Thyroid gland (tissue), 4 donors: ENCODE data around the gene TAB2. TPM values are rescaled to one million over a fixed set of nuclear protein-coding genes. Genes with fewer than 3 reads are reported as not detected.

Source experiments
- DNase-seq, 2 donors: peaks; one replicate each; pipeline ENCODE4 v3.0.0-alpha.2; 2019
- H3K27ac ChIP-seq, 3 donors: fragments of 200-600 bp; sonication (generic); 1 replicate in 2 of 3; 2 replicates in 1 of 3; pipeline ENCODE4 v1.5.1; 2016 to 2019; ENCODE audit warnings: mild to moderate bottlenecking in 1 of 3, moderate library complexity in 1 of 3
- H3K27me3 ChIP-seq: fragments of 200-600 bp; sonication (generic); one replicate; pipeline ENCODE4 v1.5.1; 2019
- H3K36me3 ChIP-seq, 2 donors: fragments of 200-600 bp; sonication (generic); one replicate each; pipeline ENCODE4 v1.5.1; 2016 to 2019
- H3K4me1 ChIP-seq, 2 donors: fragments of 200-600 bp; sonication (generic); one replicate each; pipeline ENCODE4 v1.5.1; 2017 to 2019
- H3K4me3 ChIP-seq, 3 donors: fragments of 200-600 bp; sonication (generic); replicated peaks in 1 of 3; 1 replicate in 2 of 3; 2 replicates in 1 of 3; pipeline ENCODE4 v1.5.1; 2016; ENCODE audit warnings: mild to moderate bottlenecking in 1 of 3
- H3K9me3 ChIP-seq: fragments of 200-600 bp; sonication (generic); one replicate; pipeline ENCODE4 v1.5.1; 2017
- CTCF ChIP-seq, 6 experiments: fragments of 200-600 bp in 3 of 6; fragments of 450-650 bp in 3 of 6; sonication (generic) in 3 of 6; IDR thresholded peaks; one replicate each; pipeline ENCODE4 v1.5.1; 2016 to 2019; ENCODE audit warnings: antibody characterized with exemption in 6 of 6, mild to moderate bottlenecking in 2 of 6, inconsistent platforms in 1 of 6, moderate library complexity in 1 of 6
- POLR2A ChIP-seq, 2 donors: fragments of 450-650 bp; IDR thresholded peaks; one replicate each; pipeline ENCODE4 v1.6.1; 2017; ENCODE audit warnings: antibody characterized with exemption in 2 of 2, mild to moderate bottlenecking in 2 of 2, moderate library complexity in 1 of 2
- WGBS, 2 donors: methylation state at CpG; one replicate each; pipeline ENCODE4 v1.1.5; 2017; 5-methylcytosine and 5-hydroxymethylcytosine counted together
- intact Hi-C: fragments of 100-400 bp; cut with DNase I; formaldehyde crosslinking; loops from one replicate; pipeline ENCODE4 v1.15.1; 2023
- total RNA-seq, 4 donors: library from RNA; depleted of rRNA; stranded (reverse); fragments of >200 nt; gene quantifications; one replicate each; pipeline ENCODE4 v1.2.3, GENCODE V29; 2016

Gene TAB2
- total RNA-seq, 4 donors from 2014 or later = 58.5 to 74.3 (median 64.7) TPM

GRCh38 chr6:149392093-149392492 is 74.6 kb downstream of the TAB2 start:
- H3K4me3 ChIP-seq = no peak overlapping the region
- H3K27me3 ChIP-seq = no peaks in the 10 kb centered on the region
- TF ChIP-seq POLR2A (IDR thresholded peaks at IDR 0.05) (no peak), CTCF (IDR thresholded peaks at IDR 0.05) (no peak)
- no peak overlapping the region for H3K27ac ChIP-seq
- no peaks in the 10 kb centered on the region for H3K9me3 ChIP-seq
- H3K36me3 ChIP-seq = no peaks in the 10 kb centered on the region
- peaks cover 11 to 12% of the 10 kb centered on the region in 2 donors for H3K4me1 ChIP-seq
- intact Hi-C loops = no loop called here
- WGBS, 2 donors = 98 to 99% methylated on average over 6 of the region's 6 CpGs
- DNase-seq = no peak

GRCh38 chr6:149392535-149392934 is 75.0 kb downstream of the TAB2 start:
- no peak for DNase-seq
- no peak for TF ChIP-seq CTCF (IDR thresholded peaks at IDR 0.05)
- no peak for TF ChIP-seq POLR2A (IDR thresholded peaks at IDR 0.05)
- Histone ChIP-seq H3K27me3 (no peaks in the 10 kb centered on the region), H3K9me3 (no peaks in the 10 kb centered on the region), H3K27ac (no peak overlapping the region), H3K4me1 (peaks cover 8 to 10% of the 10 kb centered on the region in 2 donors), H3K4me3 (no peak overlapping the region), H3K36me3 (no peaks in the 10 kb centered on the region)
- intact Hi-C loops = no loop called here

GRCh38 chr6:149393002-149393679 is 75.6 kb downstream of the TAB2 start:
- Histone ChIP-seq H3K27ac (no peak overlapping the region), H3K4me3 (no peak overlapping the region), H3K4me1 (peaks cover 2 to 4% of the 10 kb centered on the region in 2 donors), H3K9me3 (no peaks in the 10 kb centered on the region), H3K36me3 (no peaks in the 10 kb centered on the region), H3K27me3 (no peaks in the 10 kb centered on the region)
- no peak for TF ChIP-seq CTCF (IDR thresholded peaks at IDR 0.05)
- TF ChIP-seq POLR2A (IDR thresholded peaks at IDR 0.05) = no peak
- intact Hi-C loops = no loop called here
- DNase-seq = no peak

GRCh38 chr6:149395185-149395584 is 77.7 kb downstream of the TAB2 start:
- Histone ChIP-seq H3K27me3 (no peaks in the 10 kb centered on the region), H3K4me1 (no peaks in the 10 kb centered on the region), H3K9me3 (no peaks in the 10 kb centered on the region), H3K27ac (no peak overlapping the region), H3K36me3 (peaks cover 3 to 4% of the 10 kb centered on the region in 2 donors), H3K4me3 (no peak overlapping the region)
- no peak for DNase-seq
- intact Hi-C loops = no loop called here
- TF ChIP-seq CTCF (IDR thresholded peaks at IDR 0.05) (no peak), POLR2A (IDR thresholded peaks at IDR 0.05) (no peak)

- Histone ChIP-seq H3K36me3 (peaks cover 4 to 11% of the 10 kb centered on the region in 2 donors), H3K27ac (no peak overlapping the region), H3K4me1 (no peaks in the 10 kb centered on the region), H3K27me3 (no peaks in the 10 kb centered on the region), H3K9me3 (no peaks in the 10 kb centered on the region), H3K4me3 (no peak overlapping the region)
- no peak for TF ChIP-seq CTCF (IDR thresholded peaks at IDR 0.05)
- no peak for TF ChIP-seq POLR2A (IDR thresholded peaks at IDR 0.05)
- WGBS, 2 donors = 98 to 99% methylated on average over 6 of the region's 6 CpGs
- intact Hi-C loops = no loop called here
- no peak for DNase-seq
These were observed 79.9 kb downstream of the TAB2 start for GRCh38 chr6:149397384-149397783.
